NK-92 (cell line): ENCODE data around the gene APEX1.

Source experiments
- DNase-seq: peaks from one replicate; lab custom pipeline; 2025; ENCODE audit not compliant: unreplicated experiment; lab: John Stamatoyannopoulos, UW

Gene APEX1

GRCh38 chr14:20454516-20455354 lies at the start of gene APEX1, which contains the start of gene OSGEP:
TSS of gene APEX1 (plus strand) at chr14:20455226. CDS start at chr14:20455646, 420 bp downstream.
TSS of gene OSGEP (minus strand) at chr14:20454812. CDS start at chr14:20454683, 129 bp downstream.
- DNase-seq, result peak; percentile 88

- DNase-seq, result no peak
Measured at GRCh38 chr14:20409226-20409625, 45.8 kb upstream of the APEX1 start.

GRCh38 chr14:20412411-20412810 lies 42.6 kb upstream of the APEX1 start:
- DNase-seq, result no peak

GRCh38 chr14:20412876-20413743 lies 41.9 kb upstream of the APEX1 start, which contains the start of gene TEP1:
TSS of gene TEP1 (minus strand) at chr14:20413501. CDS start at chr14:20408439, 5,062 bp downstream.
- no peak for DNase-seq

- no peak for DNase-seq
Measured at GRCh38 chr14:20413744-20414082, 41.3 kb upstream of the APEX1 start.

- DNase-seq, result no peak
Measured at GRCh38 chr14:20415782-20416206, 39.2 kb upstream of the APEX1 start.

- no peak for DNase-seq
Measured at GRCh38 chr14:20416223-20416622, 38.8 kb upstream of the APEX1 start.

GRCh38 chr14:20417250-20418186 lies 37.5 kb upstream of the APEX1 start:
- no peak for DNase-seq

- no peak for DNase-seq
Measured at GRCh38 chr14:20418501-20418909, 36.5 kb upstream of the APEX1 start.

- no peak for DNase-seq
Measured at GRCh38 chr14:20419419-20419818, 35.6 kb upstream of the APEX1 start.

- DNase-seq, result no peak
Measured at GRCh38 chr14:20421267-20421666, 33.8 kb upstream of the APEX1 start.

GRCh38 chr14:20422886-20423285 lies 32.1 kb upstream of the APEX1 start:
- no peak for DNase-seq

GRCh38 chr14:20424851-20425250 lies 30.2 kb upstream of the APEX1 start:
- DNase-seq, result no peak

GRCh38 chr14:20427231-20428009 lies 27.6 kb upstream of the APEX1 start:
- no peak for DNase-seq

- DNase-seq, result no peak
Measured at GRCh38 chr14:20428010-20428365, 27.0 kb upstream of the APEX1 start.

- DNase-seq, result no peak
Measured at GRCh38 chr14:20428802-20429201, 26.2 kb upstream of the APEX1 start.

GRCh38 chr14:20429801-20430669 lies 25.0 kb upstream of the APEX1 start:
- no peak for DNase-seq

- no peak for DNase-seq
Measured at GRCh38 chr14:20434701-20435581, 20.1 kb upstream of the APEX1 start.
